HepG2 (cell line): Measurements from ENCODE around the gene GRB2. TPM values are rescaled to one million over a fixed set of nuclear protein-coding genes. Genes with fewer than 3 reads are reported as not detected.

Experiments
- DMAP1 ChIP-seq: IDR thresholded peaks from 2 replicates; pipeline ENCODE4 v1.6.1; 2016
- HDAC1 ChIP-seq: sonication (generic); formaldehyde crosslinking; IDR thresholded peaks from 2 replicates; pipeline ENCODE4 v1.5.1; 2020; ENCODE audit warnings: mild to moderate bottlenecking, missing genetic modification reagents
- KDM6A ChIP-seq: IDR thresholded peaks from 2 replicates; pipeline ENCODE4 v1.6.1; 2016; ENCODE audit warnings: low read depth
- KLF11 ChIP-seq: IDR thresholded peaks from 2 replicates; pipeline ENCODE4 v1.6.1; 2016; ENCODE audit warnings: missing compliant biosample characterization
- MEIS1 ChIP-seq: sonication (generic); formaldehyde crosslinking; IDR thresholded peaks from 2 replicates; pipeline ENCODE4 v1.9.0; 2021; ENCODE audit warnings: mild to moderate bottlenecking, missing genetic modification reagents, moderate library complexity, borderline replicate concordance
- POGZ ChIP-seq: sonication (generic); formaldehyde crosslinking; IDR thresholded peaks from 2 replicates; pipeline ENCODE4 v1.4.0; 2020; ENCODE audit warnings: mild to moderate bottlenecking, missing genetic modification reagents
- POLR2AphosphoS5 ChIP-seq: IDR thresholded peaks from 2 replicates; pipeline ENCODE4 v1.6.1; 2012; ENCODE audit warnings: low read depth, low read length
- POLR2G ChIP-seq: fragments of 200-400 bp; formaldehyde crosslinking; IDR thresholded peaks from 2 replicates; pipeline ENCODE4 v1.6.1; 2018; ENCODE audit warnings: mild to moderate bottlenecking, low read depth, low read length, moderate library complexity
- RCOR2 ChIP-seq: IDR thresholded peaks from 2 replicates; pipeline ENCODE4 v1.6.1; 2016; ENCODE audit warnings: missing biosample characterization, missing genetic modification reagents
- TEAD2 ChIP-seq: sonication (generic); formaldehyde crosslinking; IDR thresholded peaks from 2 replicates; pipeline ENCODE4 v1.9.0; 2021; ENCODE audit warnings: missing genetic modification reagents
- YEATS2 ChIP-seq: sonication (generic); formaldehyde crosslinking; IDR thresholded peaks from 2 replicates; pipeline ENCODE4 v1.4.0; 2020; ENCODE audit warnings: missing genetic modification reagents, borderline replicate concordance
- ZNF235 ChIP-seq: sonication (generic); formaldehyde crosslinking; IDR thresholded peaks from 2 replicates; pipeline ENCODE4 v1.8.1; 2023; ENCODE audit warnings: mild to moderate bottlenecking, missing genetic modification reagents, borderline replicate concordance
- ZNF543 ChIP-seq: sonication (generic); formaldehyde crosslinking; IDR thresholded peaks from 2 replicates; pipeline ENCODE4 v1.4.0; 2020; ENCODE audit warnings: mild to moderate bottlenecking, missing genetic modification reagents
- ZNF644 ChIP-seq: IDR thresholded peaks from 2 replicates; pipeline ENCODE4 v1.6.1; 2016; ENCODE audit warnings: low read depth
- ZNF792 ChIP-seq: IDR thresholded peaks from 2 replicates; pipeline ENCODE4 v1.6.1; 2016
- polyA plus RNA-seq, 8 experiments: library from polyadenylated mRNA; depleted of rRNA in 3 of 8; stranded (reverse) in 7 of 8; unstranded in 1 of 8; fragments of >200 nt; fragmentation: Illumina TruSeq in 4 of 8; extraction: Trizol in 4 of 8; gene quantifications; 2 replicates each; pipeline versions ENCODE4 v1.2.1 to v1.2.3, GENCODE V29; 2011 to 2016; ENCODE audit warnings: low read depth in 4 of 8, missing spikeins in 1 of 8, mixed read lengths in 1 of 8; ENCODE audit not compliant: insufficient read depth in 1 of 8
- total RNA-seq, 5 experiments: library from RNA; depleted of rRNA; stranded (reverse); fragments of >200 nt; fragmentation: Illumina TruSeq; extraction: Trizol; gene quantifications; 2 replicates each; pipeline ENCODE4 v1.2.3, GENCODE V29; 2016; ENCODE audit warnings: low read depth in 1 of 5
- TF ChIP-seq, protein P1 (sequence below): sonication (generic); formaldehyde crosslinking; IDR thresholded peaks from 2 replicates; pipeline ENCODE4 v1.8.0; 2022; ENCODE audit warnings: missing genetic modification reagents, mild to moderate bottlenecking, borderline replicate concordance
- TF ChIP-seq, protein P2 (sequence below): sonication (generic); formaldehyde crosslinking; IDR thresholded peaks from 2 replicates; pipeline ENCODE4 v1.4.0; 2020; ENCODE audit warnings: missing genetic modification reagents
- TF ChIP-seq, protein P3 (sequence below): sonication (generic); formaldehyde crosslinking; IDR thresholded peaks from 2 replicates; pipeline ENCODE4 v1.4.0; 2020; ENCODE audit warnings: low read depth, missing genetic modification reagents
- TF ChIP-seq, protein P4 (sequence below): IDR thresholded peaks from 2 replicates; pipeline ENCODE4 v1.6.1; 2016; ENCODE audit warnings: mild to moderate bottlenecking

Gene GRB2
- total and polyA plus RNA-seq, 2 of the 13 experiments (the other 11 are each of a cell fraction or from before 2014, with no cell fraction given) = 84.6 to 92.3 TPM

DNA sequence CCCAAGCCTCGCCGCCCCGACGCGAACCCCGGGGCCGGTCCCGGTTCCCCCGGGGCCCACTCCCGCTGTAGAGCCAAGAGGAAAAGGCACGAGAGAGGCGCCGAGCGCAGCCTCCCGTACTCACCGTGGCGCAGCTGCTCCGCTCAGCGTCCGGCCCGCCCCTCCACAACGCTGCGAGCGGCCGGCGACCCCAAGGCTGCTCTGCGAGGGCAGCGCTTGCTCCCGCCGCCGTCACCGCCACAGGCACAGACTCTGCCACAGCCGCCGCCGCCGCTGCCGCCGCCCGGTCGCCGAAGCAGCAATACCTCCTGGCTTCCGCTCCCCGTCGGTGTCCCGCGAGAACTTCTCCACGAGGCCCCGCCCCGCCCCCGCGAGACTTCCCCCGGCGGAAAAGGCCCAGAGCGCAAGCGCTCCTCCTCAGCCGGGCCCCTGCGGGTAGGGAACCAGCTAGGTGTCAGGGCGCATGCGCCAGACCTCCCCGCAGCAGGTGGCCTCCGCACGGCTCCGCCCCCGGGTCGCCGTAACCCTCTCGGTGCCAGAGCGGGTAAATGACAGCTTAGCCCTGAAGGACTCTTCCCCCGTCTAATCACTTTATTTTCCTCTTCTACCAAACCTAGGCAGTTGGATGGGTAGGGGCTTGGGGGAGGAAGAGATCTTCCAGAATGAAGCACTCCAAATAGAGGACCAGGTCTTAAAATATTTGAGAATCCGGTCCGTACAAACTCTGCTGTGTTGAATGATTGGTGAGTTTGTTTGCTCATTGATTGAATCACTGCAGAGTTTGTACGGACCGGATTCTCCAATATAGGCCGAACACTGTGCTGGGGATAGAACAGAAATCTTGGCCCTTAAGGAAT lies at the start of gene GRB2 (continued):
- 0 out of 2 replicates have a peak, but pooled peaks have one; percentile 54 for TF ChIP-seq ZNF543 (CRISPR knock-in tag)
- peak; percentile 86 for TF ChIP-seq HDAC1 (CRISPR knock-in tag)
- no peak for TF ChIP-seq ZNF644 (CRISPR knock-in tag)
- peak; percentile 91 for TF ChIP-seq MEIS1 (CRISPR knock-in tag)
- TF ChIP-seq, protein P1, sequence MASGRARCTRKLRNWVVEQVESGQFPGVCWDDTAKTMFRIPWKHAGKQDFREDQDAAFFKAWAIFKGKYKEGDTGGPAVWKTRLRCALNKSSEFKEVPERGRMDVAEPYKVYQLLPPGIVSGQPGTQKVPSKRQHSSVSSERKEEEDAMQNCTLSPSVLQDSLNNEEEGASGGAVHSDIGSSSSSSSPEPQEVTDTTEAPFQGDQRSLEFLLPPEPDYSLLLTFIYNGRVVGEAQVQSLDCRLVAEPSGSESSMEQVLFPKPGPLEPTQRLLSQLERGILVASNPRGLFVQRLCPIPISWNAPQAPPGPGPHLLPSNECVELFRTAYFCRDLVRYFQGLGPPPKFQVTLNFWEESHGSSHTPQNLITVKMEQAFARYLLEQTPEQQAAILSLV = peak; percentile 97; the same call in 1 of the 2 replicates
- TF ChIP-seq TEAD2 = 0 out of 2 replicates have a peak, but pooled peaks have one; percentile 8
- 0 out of 2 replicates have a peak, but pooled peaks have one; percentile 26 for TF ChIP-seq KDM6A (CRISPR knock-in tag)
- peak; percentile 79 for TF ChIP-seq POLR2AphosphoS5
- TF ChIP-seq KLF11 (CRISPR knock-in tag) = peak; percentile 11; the same call in 1 of the 2 replicates
- peak; percentile 68; the same call in 1 of the 2 replicates for TF ChIP-seq RCOR2 (CRISPR knock-in tag)
- peak; percentile 92 for TF ChIP-seq POLR2G
- TF ChIP-seq, protein P2, sequence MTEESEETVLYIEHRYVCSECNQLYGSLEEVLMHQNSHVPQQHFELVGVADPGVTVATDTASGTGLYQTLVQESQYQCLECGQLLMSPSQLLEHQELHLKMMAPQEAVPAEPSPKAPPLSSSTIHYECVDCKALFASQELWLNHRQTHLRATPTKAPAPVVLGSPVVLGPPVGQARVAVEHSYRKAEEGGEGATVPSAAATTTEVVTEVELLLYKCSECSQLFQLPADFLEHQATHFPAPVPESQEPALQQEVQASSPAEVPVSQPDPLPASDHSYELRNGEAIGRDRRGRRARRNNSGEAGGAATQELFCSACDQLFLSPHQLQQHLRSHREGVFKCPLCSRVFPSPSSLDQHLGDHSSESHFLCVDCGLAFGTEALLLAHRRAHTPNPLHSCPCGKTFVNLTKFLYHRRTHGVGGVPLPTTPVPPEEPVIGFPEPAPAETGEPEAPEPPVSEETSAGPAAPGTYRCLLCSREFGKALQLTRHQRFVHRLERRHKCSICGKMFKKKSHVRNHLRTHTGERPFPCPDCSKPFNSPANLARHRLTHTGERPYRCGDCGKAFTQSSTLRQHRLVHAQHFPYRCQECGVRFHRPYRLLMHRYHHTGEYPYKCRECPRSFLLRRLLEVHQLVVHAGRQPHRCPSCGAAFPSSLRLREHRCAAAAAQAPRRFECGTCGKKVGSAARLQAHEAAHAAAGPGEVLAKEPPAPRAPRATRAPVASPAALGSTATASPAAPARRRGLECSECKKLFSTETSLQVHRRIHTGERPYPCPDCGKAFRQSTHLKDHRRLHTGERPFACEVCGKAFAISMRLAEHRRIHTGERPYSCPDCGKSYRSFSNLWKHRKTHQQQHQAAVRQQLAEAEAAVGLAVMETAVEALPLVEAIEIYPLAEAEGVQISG (CRISPR knock-in tag) = peak; percentile 86
- TF ChIP-seq, protein P3, sequence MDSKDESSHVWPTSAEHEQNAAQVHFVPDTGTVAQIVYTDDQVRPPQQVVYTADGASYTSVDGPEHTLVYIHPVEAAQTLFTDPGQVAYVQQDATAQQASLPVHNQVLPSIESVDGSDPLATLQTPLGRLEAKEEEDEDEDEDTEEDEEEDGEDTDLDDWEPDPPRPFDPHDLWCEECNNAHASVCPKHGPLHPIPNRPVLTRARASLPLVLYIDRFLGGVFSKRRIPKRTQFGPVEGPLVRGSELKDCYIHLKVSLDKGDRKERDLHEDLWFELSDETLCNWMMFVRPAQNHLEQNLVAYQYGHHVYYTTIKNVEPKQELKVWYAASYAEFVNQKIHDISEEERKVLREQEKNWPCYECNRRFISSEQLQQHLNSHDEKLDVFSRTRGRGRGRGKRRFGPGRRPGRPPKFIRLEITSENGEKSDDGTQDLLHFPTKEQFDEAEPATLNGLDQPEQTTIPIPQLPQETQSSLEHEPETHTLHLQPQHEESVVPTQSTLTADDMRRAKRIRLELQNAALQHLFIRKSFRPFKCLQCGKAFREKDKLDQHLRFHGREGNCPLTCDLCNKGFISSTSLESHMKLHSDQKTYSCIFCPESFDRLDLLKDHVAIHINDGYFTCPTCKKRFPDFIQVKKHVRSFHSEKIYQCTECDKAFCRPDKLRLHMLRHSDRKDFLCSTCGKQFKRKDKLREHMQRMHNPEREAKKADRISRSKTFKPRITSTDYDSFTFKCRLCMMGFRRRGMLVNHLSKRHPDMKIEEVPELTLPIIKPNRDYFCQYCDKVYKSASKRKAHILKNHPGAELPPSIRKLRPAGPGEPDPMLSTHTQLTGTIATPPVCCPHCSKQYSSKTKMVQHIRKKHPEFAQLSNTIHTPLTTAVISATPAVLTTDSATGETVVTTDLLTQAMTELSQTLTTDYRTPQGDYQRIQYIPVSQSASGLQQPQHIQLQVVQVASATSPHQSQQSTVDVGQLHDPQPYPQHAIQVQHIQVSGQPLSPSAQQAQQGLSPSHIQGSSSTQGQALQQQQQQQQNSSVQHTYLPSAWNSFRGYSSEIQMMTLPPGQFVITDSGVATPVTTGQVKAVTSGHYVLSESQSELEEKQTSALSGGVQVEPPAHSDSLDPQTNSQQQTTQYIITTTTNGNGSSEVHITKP (CRISPR knock-in tag) = peak; percentile 39; the same call in 1 of the 2 replicates
- peak; percentile 69 for TF ChIP-seq ZNF792 (CRISPR knock-in tag)
- peak; percentile 39; the same call in 1 of the 2 replicates for TF ChIP-seq DMAP1
- peak; percentile 82 for TF ChIP-seq ZNF235 (CRISPR knock-in tag)
- TF ChIP-seq, protein P4, sequence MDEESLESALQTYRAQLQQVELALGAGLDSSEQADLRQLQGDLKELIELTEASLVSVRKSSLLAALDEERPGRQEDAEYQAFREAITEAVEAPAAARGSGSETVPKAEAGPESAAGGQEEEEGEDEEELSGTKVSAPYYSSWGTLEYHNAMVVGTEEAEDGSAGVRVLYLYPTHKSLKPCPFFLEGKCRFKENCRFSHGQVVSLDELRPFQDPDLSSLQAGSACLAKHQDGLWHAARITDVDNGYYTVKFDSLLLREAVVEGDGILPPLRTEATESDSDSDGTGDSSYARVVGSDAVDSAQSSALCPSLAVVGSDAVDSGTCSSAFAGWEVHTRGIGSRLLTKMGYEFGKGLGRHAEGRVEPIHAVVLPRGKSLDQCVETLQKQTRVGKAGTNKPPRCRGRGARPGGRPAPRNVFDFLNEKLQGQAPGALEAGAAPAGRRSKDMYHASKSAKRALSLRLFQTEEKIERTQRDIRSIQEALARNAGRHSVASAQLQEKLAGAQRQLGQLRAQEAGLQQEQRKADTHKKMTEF (CRISPR knock-in tag) = peak; percentile 86
- TF ChIP-seq POGZ (CRISPR knock-in tag) = peak; percentile 82; the same call in 1 of the 2 replicates
- TF ChIP-seq YEATS2 (CRISPR knock-in tag) = peak; percentile 91; the same call in 1 of the 2 replicates
